K562 (cell line): ENCODE results near the gene GALM. TPM values are rescaled to one million over a fixed set of nuclear protein-coding genes. Genes with fewer than 3 reads are reported as not detected.

Source experiments
- ATAC-seq: fragments of 200-7000 bp; cut with Tn5 transposase; 3 replicates; pipeline ENCODE4 v1.9.1; 2020; ENCODE audit warnings: moderate library complexity
- BruUV-seq: library from RNA; stranded (reverse); fragments of 400-500 nt; replicated peaks from 2 replicates; lab custom pipeline; 2021; lab: Mats Ljungman, UMichigan
- CTCF ChIA-PET: fragments of 300-600 bp; formaldehyde crosslinking; extraction: SDS; loops from one replicate; lab custom pipeline; 2021; ENCODE audit warnings: low intra/inter-chr PET ratio; lab: Yijun Ruan, JAX
- POLR2A ChIA-PET: fragments of 300-600, 350-650 bp; sonication (Branson Sonifier 250); formaldehyde crosslinking; extraction: SDS; loops from one replicate; lab custom pipeline; 2021; ENCODE audit warnings: antibody characterized with exemption, inconsistent platforms; lab: Yijun Ruan, JAX
- DNase-seq, 4 experiments: peaks; one replicate each; pipeline versions ENCODE4 v3.0.0 to v3.0.0-alpha.2; 2011 to 2018; ENCODE audit warnings: low spot score in 3 of 4, mixed read lengths in 3 of 4; ENCODE audit errors: extremely low read depth in 1 of 4
- FAIRE-seq: peaks from 2 replicates; lab custom pipeline; 2011; peaks lifted over from hg19 to GRCh38; lab: Jason Lieb, UNC
- H2AFZ ChIP-seq: 2 replicates; pipeline ENCODE4 v1.6.0; 2011; ENCODE audit warnings: low read depth, low read length, control low read depth, inconsistent platforms
- H3K27ac ChIP-seq: fragments of 200-600 bp; 3 replicates; pipeline ENCODE4 v1.8.0; 2011; ENCODE audit warnings: low read depth, mild to moderate bottlenecking, control low read depth, inconsistent platforms, low read length, moderate library complexity, mixed read lengths; ENCODE audit errors: extremely low read depth
- H3K27me3 ChIP-seq, 2 experiments: fragments of 300-600 bp in 1 of 2; 2 replicates in 1 of 2; 3 replicates in 1 of 2; pipeline versions ENCODE4 v1.6.0 to v1.8.0; 2011; ENCODE audit warnings: inconsistent platforms in 2 of 2, low read length in 2 of 2, mild to moderate bottlenecking in 1 of 2, mixed read lengths in 1 of 2, moderate library complexity in 1 of 2; ENCODE audit not compliant: control insufficient read depth in 2 of 2, insufficient read depth in 2 of 2
- H3K36me3 ChIP-seq: fragments of 300-600 bp; 3 replicates; pipeline ENCODE4 v1.8.0; 2011; ENCODE audit warnings: mild to moderate bottlenecking, low read length, inconsistent platforms; ENCODE audit not compliant: control insufficient read depth, insufficient read depth
- H3K4me1 ChIP-seq, 2 experiments: fragments of 200-600 bp in 1 of 2; replicated peaks in 1 of 2; 2 replicates in 1 of 2; 3 replicates in 1 of 2; pipeline versions ENCODE4 v1.5.1 to v1.8.0; 2011; ENCODE audit warnings: inconsistent platforms in 2 of 2, low read length in 2 of 2, mild to moderate bottlenecking in 1 of 2, mixed read lengths in 1 of 2, moderate library complexity in 1 of 2; ENCODE audit not compliant: control insufficient read depth in 2 of 2, insufficient read depth in 2 of 2
- H3K4me2 ChIP-seq: 2 replicates; pipeline ENCODE4 v1.6.1; 2011; ENCODE audit warnings: low read length, control low read depth, inconsistent platforms, mixed read lengths; ENCODE audit not compliant: insufficient read depth
- H3K4me3 ChIP-seq: fragments of 200-600 bp; sonication (generic), shearing (Covaris generic); 2 replicates; pipeline ENCODE4 v1.5.1; 2016; ENCODE audit warnings: control low read depth, inconsistent platforms
- H3K79me2 ChIP-seq: fragments of 200-600 bp; 3 replicates; pipeline ENCODE4 v1.8.0; 2011; ENCODE audit warnings: low read length, inconsistent platforms; ENCODE audit not compliant: control insufficient read depth, insufficient read depth
- H3K9ac ChIP-seq, 2 experiments: 2 replicates each; pipeline versions ENCODE4 v1.6.0 to v1.6.1; 2011; ENCODE audit warnings: low read depth in 2 of 2, low read length in 2 of 2, control low read depth in 1 of 2, inconsistent platforms in 1 of 2, mild to moderate bottlenecking in 1 of 2, mixed read lengths in 1 of 2; ENCODE audit not compliant: insufficient read depth in 1 of 2
- H3K9me1 ChIP-seq: one replicate; pipeline ENCODE4 v1.6.0; 2011; ENCODE audit warnings: inconsistent platforms, mild to moderate bottlenecking, low read length, moderate library complexity; ENCODE audit not compliant: control insufficient read depth, insufficient read depth
- H3K9me3 ChIP-seq: replicated peaks from 2 replicates; pipeline ENCODE4 v1.5.1; 2011; ENCODE audit warnings: low read depth, low read length, inconsistent platforms; ENCODE audit not compliant: control insufficient read depth, insufficient read depth
- H4K20me1 ChIP-seq: replicated peaks from 2 replicates; pipeline ENCODE4 v1.6.1; 2011; ENCODE audit warnings: low read length, inconsistent platforms, mixed read lengths; ENCODE audit not compliant: control insufficient read depth, insufficient read depth
- DIDO1 ChIP-seq: fragments of 450-650 bp; IDR thresholded peaks from 2 replicates; pipeline ENCODE4 v1.6.1; 2016; ENCODE audit warnings: low read depth, missing biosample characterization, missing genetic modification characterization
- HMGXB4 ChIP-seq: sonication (generic); formaldehyde crosslinking; IDR thresholded peaks from 2 replicates; pipeline ENCODE4 v1.8.1; 2023; ENCODE audit warnings: mild to moderate bottlenecking, missing genetic modification reagents
- HOMEZ ChIP-seq: fragments of 250-450 bp; sonication (Bioruptor Pico); IDR thresholded peaks from 2 replicates; pipeline ENCODE4 v1.4.0; 2020; ENCODE audit warnings: mild to moderate bottlenecking, moderate library complexity
- KLF13 ChIP-seq: fragments of 450-650 bp; IDR thresholded peaks from 2 replicates; pipeline ENCODE4 v1.6.1; 2016; ENCODE audit warnings: missing genetic modification characterization, low read depth, mild to moderate bottlenecking, missing compliant biosample characterization, moderate library complexity, borderline replicate concordance
- THRA ChIP-seq: fragments of 450-650 bp; IDR thresholded peaks from 2 replicates; pipeline ENCODE4 v1.6.1; 2017; ENCODE audit warnings: mild to moderate bottlenecking, moderate library complexity
- ZNF232 ChIP-seq: sonication (generic); formaldehyde crosslinking; IDR thresholded peaks from 2 replicates; pipeline ENCODE4 v1.8.0; 2022; ENCODE audit warnings: mild to moderate bottlenecking, missing genetic modification reagents
- ZNF311 ChIP-seq: fragments of 250-450 bp; sonication (Bioruptor Pico); IDR thresholded peaks from 2 replicates; pipeline ENCODE4 v1.4.0; 2020; ENCODE audit warnings: mild to moderate bottlenecking, moderate library complexity
- ZNF707 ChIP-seq: fragments of 250-450 bp; sonication (Bioruptor Pico); conservative IDR thresholded peaks from 2 replicates; pipeline ENCODE4 v1.8.0; 2022; ENCODE audit warnings: inconsistent platforms, mild to moderate bottlenecking, moderate library complexity
- WGBS: fragments of 100-300 bp; shearing (Covaris generic); methylation state at CpG from one replicate; pipeline ENCODE4 v1.1.6; 2016; ENCODE audit warnings: low coverage, mixed read lengths; ENCODE audit not compliant: insufficient coverage; ENCODE audit errors: missing lambda C conversion rate; 5-methylcytosine and 5-hydroxymethylcytosine counted together
- in situ Hi-C: fragments of 300-500 bp; cut with MboI; formaldehyde crosslinking; loops from 4 replicates; pipeline ENCODE4 v1.15.0; 2018; ENCODE audit warnings: inconsistent platforms, mixed read lengths
- intact Hi-C: fragments of 100-400 bp; cut with micrococcal nuclease; formaldehyde crosslinking; loops from 2 replicates; pipeline ENCODE4 v1.14.2; 2022
- polyA plus RNA-seq, 8 experiments: library from polyadenylated mRNA; depleted of rRNA in 4 of 8; stranded (reverse) in 5 of 8; unstranded in 3 of 8; fragments of >200 nt; fragmentation: Nextera tagmentation in 2 of 8; fragmentation: Illumina TruSeq in 1 of 8; extraction: Ambion mirVana in 2 of 8; extraction: Trizol in 1 of 8; gene quantifications; 2 replicates each; pipeline versions ENCODE4 v1.2.1 to v1.2.3, GENCODE V29; 2011 to 2014; ENCODE audit warnings: inconsistent platforms in 1 of 8, missing spikeins in 1 of 8
- total RNA-seq, 7 experiments: library from RNA; depleted of rRNA in 6 of 7; stranded (reverse); fragments of >200 nt in 6 of 7; fragmentation: Illumina TruSeq in 2 of 7; extraction: Trizol in 2 of 7; gene quantifications; 2 replicates each; pipeline versions ENCODE4 v1.2.1 to v1.2.3, GENCODE V29; 2011 to 2021; ENCODE audit warnings: low replicate concordance in 1 of 7

GALM gene
- total and polyA plus RNA-seq, 9 of the 15 experiments (the other 6 are each of a cell fraction or from before 2014, with no cell fraction given), result 22.1 to 51.7 (median 27.9) TPM

- Histone ChIP-seq H3K36me3 (no peaks in the 10 kb centered on the region), H3K79me2 (no peaks in the 10 kb centered on the region), H3K9me1 (no peaks in the 10 kb centered on the region), H3K4me3 (no peak overlapping the region), H3K9ac (no peak overlapping the region), H3K27ac (no peak overlapping the region), H2AFZ (peak overlapping the region; percentile 38; the same call in 1 of the 2 replicates), H3K9me3 (no peaks in the 10 kb centered on the region), H3K4me1 (no peaks in the 10 kb centered on the region), H3K4me2 (no peak overlapping the region), H3K27me3 (no peaks in the 10 kb centered on the region), H4K20me1 (no peaks in the 10 kb centered on the region)
- ChIA-PET CTCF (no interaction called here), POLR2A (interaction anchor here (9.0 kb wide), 1 partner anchor 13 kb away, joined by 107 read pairs; the partner anchor contains the start of gene SRSF7)
- BruUV-seq, result no TSS peak
- 45% methylated on average over 4 of the region's 4 CpGs for WGBS
- in situ Hi-C loops, result no loop called here
- FAIRE-seq (no peak), DNase-seq (no peak), ATAC-seq (no peak)
- intact Hi-C loops, result no loop called here
- TF ChIP-seq DIDO1 (tag) (no peak), ZNF232 (no peak), HOMEZ (no peak), THRA (no peak), ZNF311 (CRISPR knock-in tag) (no peak), KLF13 (tag) (no peak), HMGXB4 (CRISPR knock-in tag) (no peak), ZNF707 (no peak)
These were observed 99.2 kb downstream of the GALM start for GRCh38 chr2:38765149-38765548.
